Astrocyte of the spinal cord (primary cell): ENCODE data around the gene UHRF1.
"Not testable (repeated sequence)": the region's sequence is repeated elsewhere in the genome, so short reads cannot be mapped to it uniquely, and the experiment has no call there.

Experiments
- DNase-seq: peaks from one replicate; pipeline ENCODE4 v3.0.0; 2011; ENCODE audit warnings: low read depth, low spot score
- H3K4me3 ChIP-seq: 2 replicates; pipeline ENCODE4 v1.5.1; 2011; ENCODE audit warnings: low read depth, mild to moderate bottlenecking, low read length, moderate library complexity
- CTCF ChIP-seq: IDR thresholded peaks from 2 replicates; pipeline ENCODE4 v1.5.1; 2012; ENCODE audit warnings: low read depth, mild to moderate bottlenecking, low read length, inconsistent platforms
- in situ Hi-C: cut with HindIII; loops from 2 replicates; pipeline ENCODE4 v1.10.0; 2017; ENCODE audit warnings: low sequenced_read_pairs

The UHRF1 gene

GRCh38 chr19:4889034-4889815 lies 20.1 kb upstream of the UHRF1 start:
- in situ Hi-C loops, result no loop called here
- TF ChIP-seq CTCF, result no peak
- DNase-seq, result peak; percentile 37
- H3K4me3 ChIP-seq, result no peak overlapping the region

GRCh38 chr19:4891066-4891465 lies 18.2 kb upstream of the UHRF1 start:
- in situ Hi-C loops, result no loop called here
- TF ChIP-seq CTCF, result no peak
- DNase-seq, result no peak
- no peak overlapping the region for H3K4me3 ChIP-seq

- in situ Hi-C loops, DNase-seq, H3K4me3 ChIP-seq: not testable (repeated sequence)
Observed at GRCh38 chr19:4892962-4893361, 16.3 kb upstream of the UHRF1 start.

- H3K4me3 ChIP-seq, result no peak overlapping the region
- TF ChIP-seq CTCF, result no peak
- in situ Hi-C loops, result no loop called here
- no peak for DNase-seq
Observed at GRCh38 chr19:4896372-4896771, 12.9 kb upstream of the UHRF1 start.

- TF ChIP-seq CTCF, result no peak
- in situ Hi-C loops, result no loop called here
- H3K4me3 ChIP-seq, result no peak overlapping the region
- no peak for DNase-seq
Observed at GRCh38 chr19:4897146-4897545, 12.2 kb upstream of the UHRF1 start.

GRCh38 chr19:4900879-4901278 lies 8.4 kb upstream of the UHRF1 start:
- H3K4me3 ChIP-seq, in situ Hi-C loops, DNase-seq: not testable (repeated sequence)

GRCh38 chr19:4902796-4903195 lies 6.5 kb upstream of the UHRF1 start, which contains the start of gene ARRDC5:
TSS of gene ARRDC5 (minus strand) at chr19:4902896. CDS start at chr19:4902825, 71 bp downstream.
- H3K4me3 ChIP-seq, result no peak within 1 kb of the TSS
- TF ChIP-seq CTCF, result no peak
- DNase-seq, result no peak
- in situ Hi-C loops, result no loop called here

GRCh38 chr19:4904481-4904880 lies 4.8 kb upstream of the UHRF1 start:
- H3K4me3 ChIP-seq, result no peak overlapping the region
- no peak for DNase-seq

More at GRCh38 chr19:4904481-4904880, 4.8 kb upstream of the UHRF1 start:
- no peak for TF ChIP-seq CTCF
- in situ Hi-C loops, result no loop called here
